ENCODE results near the gene LRIT2.
"Not testable (repeated sequence)": the region's sequence is repeated elsewhere in the genome, so short reads cannot be mapped to it uniquely, and the experiment has no call there.

The LRIT2 gene

DNA sequence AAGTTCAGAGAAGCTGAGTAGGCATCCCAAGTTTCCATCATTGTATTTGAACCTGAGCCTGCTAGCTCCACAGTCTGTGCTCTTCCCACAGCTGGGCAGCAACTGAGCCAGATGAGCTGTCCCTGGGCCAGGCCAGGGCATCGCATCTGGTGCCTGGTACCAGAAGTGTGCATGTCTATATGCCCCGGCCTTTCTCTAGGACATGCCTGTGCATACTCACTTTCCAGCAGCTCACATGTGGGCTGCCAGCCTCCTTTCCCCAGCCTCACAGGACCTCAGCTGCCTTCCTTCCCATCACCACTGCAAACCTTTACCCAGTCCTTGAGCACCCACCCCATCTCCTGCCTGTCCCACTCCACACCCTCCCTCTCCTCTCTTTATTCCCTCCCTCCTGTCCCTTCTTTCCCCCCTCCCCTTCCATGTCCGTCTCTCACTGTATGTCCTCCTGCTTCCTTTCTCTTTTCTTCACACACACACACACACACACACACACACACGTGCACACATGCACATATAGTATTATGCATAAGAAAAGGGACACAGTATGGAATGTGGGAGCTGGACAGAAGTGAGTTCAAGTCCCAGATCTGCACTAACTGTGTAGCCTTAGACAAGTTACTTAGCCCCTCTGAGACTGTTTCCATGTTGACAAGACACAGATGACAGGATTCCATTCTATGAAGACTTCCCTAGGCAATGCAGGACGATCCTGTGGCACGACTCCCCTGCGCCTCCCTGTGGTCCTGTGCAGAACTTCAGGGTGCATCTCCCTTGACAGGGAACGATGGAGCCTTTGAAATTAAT, 20.1 kb downstream of the LRIT2 start:
- peak; percentile 53 for DNase-seq

- no peak for DNase-seq
Measured at GRCh38 chr10:84204610-84205009, 20.7 kb downstream of the LRIT2 start.

GRCh38 chr10:84204122-84204521, 21.2 kb downstream of the LRIT2 start:
- no peak for DNase-seq

DNA sequence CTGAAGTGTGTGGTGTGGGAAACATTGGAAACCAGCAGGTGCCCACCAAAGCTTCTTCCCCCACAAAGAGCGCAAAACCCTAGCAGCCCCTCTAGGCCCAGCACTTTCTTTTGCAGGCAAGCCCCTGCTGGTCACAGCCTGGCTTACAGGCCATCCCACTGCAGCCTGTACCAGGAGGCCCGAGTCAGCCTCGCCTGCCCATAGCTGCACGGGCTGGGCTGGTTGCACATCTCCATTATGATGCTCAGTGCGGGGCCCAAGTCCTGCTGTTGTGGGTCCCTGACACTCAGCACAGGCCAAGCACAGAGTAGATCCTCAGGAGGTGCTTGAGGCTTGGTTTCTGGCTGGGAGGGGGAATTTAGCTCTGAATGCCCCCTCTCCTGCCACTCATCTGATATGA, 23.0 kb downstream of the LRIT2 start:
- DNase-seq = no peak

DNA sequence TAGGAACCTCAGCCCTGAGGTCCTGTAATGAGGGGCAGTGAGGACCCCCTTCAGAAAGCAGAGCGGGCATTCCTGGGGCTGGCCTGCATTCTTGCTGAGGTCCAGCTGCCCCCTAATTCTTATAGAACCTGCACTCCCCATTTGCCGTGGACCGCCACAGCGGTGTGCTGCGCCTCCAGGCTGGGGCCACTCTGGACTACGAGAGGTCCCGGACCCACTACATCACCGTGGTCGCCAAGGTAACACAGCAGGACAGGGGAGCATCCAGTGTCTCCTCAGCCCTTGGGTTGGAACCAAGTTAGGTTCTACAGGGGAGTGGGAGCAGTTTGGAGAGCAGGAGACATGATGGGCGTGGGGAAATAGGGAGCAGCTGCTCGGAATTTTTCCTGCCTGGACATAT, 23.7 kb downstream of the LRIT2 start:
- no peak for DNase-seq

DNA sequence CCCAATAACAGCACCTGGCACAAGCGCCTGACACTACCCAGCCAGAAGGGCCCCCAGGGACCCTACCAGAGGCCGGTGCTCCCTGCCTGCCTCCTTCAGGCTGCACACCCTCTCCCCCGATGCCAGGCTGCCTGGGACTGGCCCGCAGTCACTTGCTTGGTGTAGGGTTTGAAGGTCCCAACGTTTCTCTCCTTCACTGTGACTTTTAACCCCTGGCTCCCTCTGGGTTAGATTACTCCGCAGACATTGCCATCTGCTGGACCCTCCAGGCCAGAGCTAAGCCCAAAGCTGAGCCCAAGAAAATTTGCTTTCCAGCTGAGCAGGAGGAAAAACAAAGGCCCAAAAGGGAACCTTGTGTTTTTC, 24.1 kb downstream of the LRIT2 start:
- no peak for DNase-seq

DNA sequence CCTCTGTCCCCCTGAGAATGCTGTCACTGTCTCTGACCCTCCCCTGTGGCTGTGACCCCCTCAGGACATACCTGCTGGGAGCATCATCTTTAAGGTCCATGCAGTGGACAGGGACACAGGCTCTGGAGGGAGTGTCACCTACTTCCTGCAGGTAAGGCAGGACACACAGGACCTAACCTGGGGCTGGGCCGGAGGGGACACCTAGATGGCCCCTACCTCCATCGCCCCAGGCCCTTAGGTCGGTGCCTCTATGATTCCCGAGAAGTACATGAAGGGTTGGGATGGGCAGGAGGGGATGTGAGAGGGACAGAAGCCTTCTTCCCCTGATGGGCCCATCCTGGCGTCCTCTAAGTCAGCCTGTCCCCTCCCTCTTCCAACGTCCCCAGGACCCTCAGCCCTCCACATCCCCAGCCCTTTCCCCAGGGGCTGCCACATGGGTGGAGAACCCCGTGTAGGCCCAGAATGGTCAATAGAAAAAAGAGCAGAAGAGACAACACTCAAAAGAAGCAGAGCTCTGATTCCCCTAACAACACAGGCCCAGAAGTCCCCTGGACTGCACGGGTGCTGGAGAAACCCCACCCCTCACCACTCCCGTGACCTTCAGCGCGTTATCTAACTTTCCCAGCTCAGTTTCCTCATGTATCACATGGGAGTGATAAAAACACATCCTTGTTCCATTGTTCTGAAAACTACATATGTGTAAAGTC, 24.7 kb downstream of the LRIT2 start:
- DNase-seq = no peak

DNA sequence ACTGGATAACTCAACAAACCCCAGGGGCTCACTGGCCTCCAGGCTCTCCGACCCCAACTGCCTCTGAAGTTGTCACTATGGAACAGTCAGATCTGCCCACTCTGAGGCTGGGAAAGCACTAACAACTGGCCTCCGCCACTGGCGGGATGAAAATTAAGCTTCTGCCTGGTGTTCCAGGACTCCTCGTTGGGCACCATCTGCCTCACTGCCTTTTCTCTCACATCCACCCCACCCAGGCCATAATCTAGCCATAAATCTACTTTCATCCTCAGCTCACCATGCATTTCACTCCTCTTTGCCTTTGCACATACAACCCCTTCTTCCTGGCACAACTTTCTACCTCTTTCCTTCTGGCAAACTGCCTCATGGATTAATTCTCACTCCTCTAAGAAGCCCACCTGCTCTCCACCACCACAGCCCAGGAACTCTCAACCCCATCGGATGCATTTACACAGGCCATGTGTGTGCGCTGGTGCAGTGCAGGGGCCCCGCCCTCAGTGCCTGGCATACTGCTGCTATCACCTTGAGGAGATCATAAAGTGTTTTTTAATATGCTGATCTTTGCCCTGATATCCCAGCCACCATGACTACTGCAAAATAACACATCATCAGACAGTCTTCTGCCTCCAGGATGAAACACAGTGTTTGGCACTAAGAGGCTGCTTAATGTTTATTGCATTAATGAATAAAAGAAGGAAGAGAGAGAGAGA, 27.0 kb downstream of the LRIT2 start:
- DNase-seq = no peak

GRCh38 chr10:84197643-84198042, 27.7 kb downstream of the LRIT2 start:
- no peak for DNase-seq

- no peak for DNase-seq
Measured at GRCh38 chr10:84196941-84197340, 28.4 kb downstream of the LRIT2 start.

- DNase-seq = no peak
Measured at GRCh38 chr10:84196083-84196482, 29.3 kb downstream of the LRIT2 start.

DNA sequence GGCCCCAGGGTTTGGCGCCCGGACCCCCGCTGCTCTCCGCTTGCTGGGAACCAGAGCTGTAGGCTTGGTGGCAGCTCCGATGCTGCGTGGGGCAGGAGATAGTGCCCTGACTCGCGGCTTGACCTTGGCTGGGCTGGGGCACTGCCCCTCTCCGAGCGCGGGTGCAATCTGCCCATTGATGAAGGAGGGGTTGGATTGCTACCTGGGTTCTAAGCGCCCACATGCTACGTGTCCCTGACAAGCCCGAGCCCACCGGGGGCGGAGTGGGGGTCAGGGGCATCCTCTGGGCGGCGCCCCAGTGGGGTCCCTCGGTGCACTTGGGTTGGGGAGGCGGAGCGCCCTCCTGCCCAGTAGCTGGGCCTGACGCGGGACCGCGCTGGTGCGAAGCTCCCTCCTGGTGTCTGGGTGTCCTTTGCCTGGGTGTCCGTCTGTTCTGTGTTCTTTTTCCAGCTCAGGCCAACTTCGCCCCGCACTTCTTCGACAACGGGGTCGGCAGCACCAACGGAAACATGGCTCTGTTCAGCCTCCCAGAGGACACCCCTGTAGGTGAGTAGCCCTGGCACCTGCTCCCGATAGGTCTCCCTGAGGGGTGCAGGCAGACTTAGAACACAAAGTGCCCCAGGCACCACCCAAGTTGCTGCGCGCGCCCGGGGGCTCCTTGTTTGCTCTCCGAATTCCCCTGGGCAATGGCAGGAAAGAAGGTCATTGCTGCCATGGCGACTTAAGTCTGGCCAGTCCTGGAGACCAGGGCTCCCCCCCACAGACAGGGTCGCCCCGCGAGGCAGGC, 30.1 kb downstream of the LRIT2 start:
- DNase-seq = no peak

GRCh38 chr10:84194424-84195043, 30.8 kb downstream of the LRIT2 start, which contains the start of gene CDHR1:
Gene CDHR1, plus strand, starts transcription at chr10:84194537. Its CDS starts 224 bp downstream, at chr10:84194761.
- DNase-seq = no peak

DNA sequence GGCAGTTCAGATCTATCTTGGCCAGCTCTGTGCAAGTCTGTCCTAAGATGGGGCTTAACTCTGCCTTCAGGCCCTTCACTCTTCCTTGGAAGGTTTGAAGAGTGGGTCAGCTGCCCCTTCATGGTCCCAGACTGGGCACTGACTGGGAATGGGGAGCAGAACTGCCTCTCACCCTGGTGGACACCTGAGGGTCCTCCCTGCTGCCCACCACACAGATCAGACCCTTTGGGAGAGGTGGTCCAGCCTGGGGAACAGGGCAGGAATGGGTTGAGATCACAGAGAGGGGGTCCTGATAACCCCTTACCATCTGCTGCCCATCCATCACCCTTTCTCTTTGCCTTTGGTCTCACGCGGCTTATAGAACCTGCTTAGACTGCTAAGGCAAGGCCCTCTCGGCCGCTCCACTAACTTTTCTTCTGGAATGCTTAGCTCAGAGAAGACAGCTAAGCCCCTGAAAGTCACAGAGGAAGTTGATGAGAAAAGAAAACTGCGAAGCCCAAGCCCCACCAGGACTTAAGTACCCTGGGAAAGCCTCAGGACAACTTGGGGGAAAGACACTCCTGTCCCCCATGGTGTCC, 31.4 kb downstream of the LRIT2 start:
- DNase-seq = no peak

DNA sequence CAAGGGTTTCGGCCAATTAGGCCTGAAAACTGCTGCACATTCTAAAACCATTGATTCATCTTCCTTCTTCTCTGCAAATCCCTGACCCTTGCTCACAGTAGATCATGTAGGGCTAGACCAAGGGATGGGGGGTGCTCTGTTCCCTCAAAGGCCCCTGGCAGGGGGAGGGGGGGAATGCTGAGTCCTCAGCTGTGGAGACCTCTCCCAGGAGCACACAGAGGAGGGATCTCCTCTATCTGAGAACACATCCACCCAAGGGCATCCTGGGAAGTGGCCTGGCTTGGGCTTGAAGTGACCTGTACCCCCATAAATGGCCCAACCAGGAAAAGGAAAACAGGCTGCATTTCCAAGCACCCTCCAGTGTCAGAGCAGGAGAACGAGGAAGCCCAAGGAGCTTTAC, 32.0 kb downstream of the LRIT2 start:
- no peak for DNase-seq

DNA sequence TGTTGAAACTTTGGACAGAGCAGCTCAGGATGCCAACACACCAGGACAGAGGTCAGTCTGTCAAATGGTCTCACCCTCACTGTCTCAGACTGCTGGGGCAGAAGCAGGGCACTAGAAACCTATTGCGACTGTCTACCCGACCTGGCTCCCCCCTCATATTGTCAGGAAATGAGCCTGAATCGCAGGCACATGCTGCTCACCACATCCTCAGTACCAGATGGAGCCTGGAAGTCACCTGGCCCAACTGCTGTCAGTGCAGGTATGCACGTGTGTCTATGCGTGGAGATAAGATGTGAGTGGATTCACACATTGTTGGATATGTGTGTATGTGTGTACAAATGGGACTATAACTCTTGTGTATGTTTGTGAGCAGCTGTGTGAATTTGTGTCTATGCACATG, 34.2 kb downstream of the LRIT2 start:
- no peak for DNase-seq

- peak; percentile 28 for DNase-seq
Measured at GRCh38 chr10:84190621-84191020, 34.7 kb downstream of the LRIT2 start.

GRCh38 chr10:84188815-84189214, 36.5 kb downstream of the LRIT2 start:
- DNase-seq = peak; percentile 12

GRCh38 chr10:84185526-84186175, 39.7 kb downstream of the LRIT2 start:
- DNase-seq = peak; percentile 34

DNA sequence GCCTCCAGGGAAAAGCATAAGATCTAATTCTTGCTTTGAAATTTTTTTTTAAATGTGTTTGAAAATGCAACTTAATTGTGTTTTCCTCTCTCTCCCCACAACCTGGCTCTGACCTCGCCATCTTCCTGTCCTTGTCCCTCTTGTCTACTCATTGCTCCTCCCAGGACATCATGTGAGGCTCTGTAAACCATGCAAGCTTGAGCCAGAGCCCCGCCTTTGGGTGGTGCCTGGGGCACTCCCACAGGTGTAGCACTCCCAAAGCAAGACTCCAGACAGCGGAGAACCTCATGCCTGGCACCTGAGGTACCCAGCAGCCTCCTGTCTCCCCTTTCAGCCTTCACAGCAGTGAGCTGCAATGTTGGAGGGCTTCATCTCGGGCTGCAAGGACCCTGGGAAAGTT, 40.8 kb downstream of the LRIT2 start:
- DNase-seq = no peak

GRCh38 chr10:84181631-84182030, 43.7 kb downstream of the LRIT2 start:
- DNase-seq = peak; percentile 11

DNA sequence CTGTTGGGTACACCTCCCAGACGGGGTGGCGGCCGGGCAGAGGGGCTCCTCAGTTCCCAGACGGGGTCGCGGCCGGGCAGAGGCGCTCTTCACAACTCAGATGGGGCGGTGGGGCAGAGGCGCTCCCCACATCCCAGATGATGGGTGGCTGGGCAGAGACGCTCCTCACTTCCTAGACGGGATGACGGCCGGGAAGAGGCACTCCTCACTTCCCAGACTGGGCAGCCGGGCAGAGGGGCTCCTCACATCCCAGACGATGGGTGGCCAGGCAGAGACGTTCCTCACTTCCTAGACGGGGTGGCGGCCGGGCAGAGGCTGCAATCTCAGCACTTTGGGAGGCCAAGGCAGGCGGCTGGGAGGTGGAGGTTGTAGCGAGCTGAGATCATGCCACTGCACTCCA, 45.0 kb downstream of the LRIT2 start:
- not testable (repeated sequence) for DNase-seq
